Uterus (tissue), 4 donors: ENCODE data around the gene FAM171A2. TPM values are rescaled to one million over a fixed set of nuclear protein-coding genes. Genes with fewer than 3 reads are reported as not detected.

Experiments
- DNase-seq, 2 donors: peaks; one replicate each; pipeline ENCODE4 v3.0.0-alpha.2; 2019 to 2020
- H3K27ac ChIP-seq, 2 donors: fragments of 200-600 bp; sonication (generic); 1 replicate in 1 of 2; 2 replicates in 1 of 2; pipeline ENCODE4 v1.5.1; 2016 to 2018
- H3K27me3 ChIP-seq, 2 donors: fragments of 200-600 bp; sonication (generic); one replicate each; pipeline ENCODE4 v1.5.1; 2018 to 2019; ENCODE audit warnings: control low read depth in 1 of 2
- H3K36me3 ChIP-seq, 2 donors: fragments of 200-600 bp; sonication (generic); one replicate each; pipeline ENCODE4 v1.5.1; 2019; ENCODE audit warnings: control low read depth in 1 of 2
- H3K4me1 ChIP-seq, 2 donors: fragments of 200-600 bp; sonication (generic); one replicate each; pipeline ENCODE4 v1.5.1; 2018 to 2019; ENCODE audit warnings: control low read depth in 1 of 2
- H3K4me3 ChIP-seq, 2 donors: fragments of 200-600 bp; sonication (generic); 1 replicate in 1 of 2; 2 replicates in 1 of 2; pipeline ENCODE4 v1.5.1; 2018 to 2019; ENCODE audit warnings: mild to moderate bottlenecking in 1 of 2
- H3K9me3 ChIP-seq, 2 donors: fragments of 200-600 bp; sonication (generic); one replicate each; pipeline ENCODE4 v1.5.1; 2019; ENCODE audit warnings: control low read depth in 1 of 2
- POLR2A ChIP-seq, 2 donors: fragments of 450-650 bp; IDR thresholded peaks; one replicate each; pipeline ENCODE4 v1.6.1; 2016; ENCODE audit warnings: antibody characterized with exemption in 2 of 2, mild to moderate bottlenecking in 1 of 2, moderate library complexity in 1 of 2
- intact Hi-C: fragments of 100-400 bp; cut with DNase I; formaldehyde crosslinking; loops from one replicate; pipeline ENCODE4 v1.15.1; 2023; ENCODE audit warnings: low total_unique reads
- small RNA-seq: library from RNA; depleted of rRNA; stranded (forward); fragments of <200 nt; gene quantifications from one replicate; pipeline ENCODE3, GENCODE V24; 2016
- total RNA-seq, 4 donors: library from RNA; depleted of rRNA in 3 of 4; stranded (reverse); fragments of >200 nt in 3 of 4; gene quantifications; one replicate each; pipeline versions ENCODE4 v1.1.0 to v1.2.4, GENCODE V29; 2014 to 2023
- TF ChIP-seq, protein P1 (sequence below), 4 experiments: fragments of 200-600 bp in 2 of 4; fragments of 450-650 bp in 2 of 4; sonication (generic) in 2 of 4; IDR thresholded peaks; one replicate each; pipeline ENCODE4 v1.5.1; 2016 to 2019; ENCODE audit warnings: antibody characterized with exemption in 4 of 4, mild to moderate bottlenecking in 2 of 4, moderate library complexity in 1 of 4
- donor health status: DM: yes; HTN: yes; CAD: no.

FAM171A2 gene
- total RNA-seq, 4 donors from 2014 or later: 0.77 to 32.1 (median 14.2) TPM

DNA sequence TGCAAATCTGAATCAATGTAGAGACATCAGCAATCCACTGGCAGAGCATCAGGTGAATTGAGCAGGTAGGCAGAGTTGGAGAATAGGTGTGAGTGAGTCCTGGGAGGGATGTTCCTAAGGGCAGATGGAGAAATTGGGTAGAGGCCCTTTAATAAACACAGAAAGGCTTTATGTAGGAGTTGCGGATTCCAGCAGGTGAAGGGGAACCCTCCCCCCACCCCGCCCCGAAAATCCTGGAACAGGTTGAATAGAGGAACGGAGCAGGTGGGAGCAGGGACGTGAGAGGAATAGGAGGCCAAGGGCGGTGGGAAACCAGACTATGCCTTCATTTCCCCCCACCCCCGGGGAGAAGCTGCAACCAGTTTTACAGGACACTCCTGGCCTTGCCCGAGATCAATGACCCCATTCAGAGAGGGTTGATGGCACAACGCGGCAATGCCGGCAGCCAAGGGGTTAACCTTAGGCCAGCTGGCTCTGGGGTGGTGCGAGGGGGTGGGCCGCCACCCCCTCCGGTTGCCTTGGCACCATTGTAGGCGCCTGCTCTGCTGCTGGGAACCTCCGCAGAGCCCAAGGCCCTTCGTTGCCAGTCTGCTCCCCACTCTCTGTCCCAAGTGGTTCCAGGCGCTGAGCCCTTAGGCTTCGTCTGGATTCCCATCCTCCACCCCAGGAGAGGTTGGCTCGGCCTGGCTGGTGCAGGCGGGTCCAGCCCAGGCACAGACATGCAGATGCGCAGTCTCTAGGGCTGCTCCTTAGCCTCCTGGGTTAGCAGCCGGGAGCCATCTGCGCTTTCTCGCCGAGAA, 56.1 kb downstream of the FAM171A2 start:
- H3K9me3 ChIP-seq: no peaks in the 10 kb centered on the region
- no peaks in the 10 kb centered on the region for H3K36me3 ChIP-seq
- peak overlapping the region in 1 of 2 donors; percentile 40 for H3K27ac ChIP-seq
- DNase-seq: peak in 1 of 2 donors; percentile 32
- TF ChIP-seq POLR2A (IDR thresholded peaks at IDR 0.05): no peak
- TF ChIP-seq, protein P1, sequence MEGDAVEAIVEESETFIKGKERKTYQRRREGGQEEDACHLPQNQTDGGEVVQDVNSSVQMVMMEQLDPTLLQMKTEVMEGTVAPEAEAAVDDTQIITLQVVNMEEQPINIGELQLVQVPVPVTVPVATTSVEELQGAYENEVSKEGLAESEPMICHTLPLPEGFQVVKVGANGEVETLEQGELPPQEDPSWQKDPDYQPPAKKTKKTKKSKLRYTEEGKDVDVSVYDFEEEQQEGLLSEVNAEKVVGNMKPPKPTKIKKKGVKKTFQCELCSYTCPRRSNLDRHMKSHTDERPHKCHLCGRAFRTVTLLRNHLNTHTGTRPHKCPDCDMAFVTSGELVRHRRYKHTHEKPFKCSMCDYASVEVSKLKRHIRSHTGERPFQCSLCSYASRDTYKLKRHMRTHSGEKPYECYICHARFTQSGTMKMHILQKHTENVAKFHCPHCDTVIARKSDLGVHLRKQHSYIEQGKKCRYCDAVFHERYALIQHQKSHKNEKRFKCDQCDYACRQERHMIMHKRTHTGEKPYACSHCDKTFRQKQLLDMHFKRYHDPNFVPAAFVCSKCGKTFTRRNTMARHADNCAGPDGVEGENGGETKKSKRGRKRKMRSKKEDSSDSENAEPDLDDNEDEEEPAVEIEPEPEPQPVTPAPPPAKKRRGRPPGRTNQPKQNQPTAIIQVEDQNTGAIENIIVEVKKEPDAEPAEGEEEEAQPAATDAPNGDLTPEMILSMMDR (IDR thresholded peaks at IDR 0.05): no peak
- H3K4me1 ChIP-seq: peaks cover 0 to 12% of the 10 kb centered on the region in 2 donors
- H3K4me3 ChIP-seq: peak overlapping the region; percentile 33 to 51
- no peaks in the 10 kb centered on the region for H3K27me3 ChIP-seq
- intact Hi-C loops: no loop called here

- Histone ChIP-seq H3K4me3 (no peak overlapping the region), H3K4me1 (peaks cover 0 to 12% of the 10 kb centered on the region in 2 donors), H3K27me3 (no peaks in the 10 kb centered on the region), H3K27ac (no peak overlapping the region), H3K9me3 (no peaks in the 10 kb centered on the region), H3K36me3 (no peaks in the 10 kb centered on the region)
- TF ChIP-seq POLR2A (IDR thresholded peaks at IDR 0.05): no peak
- TF ChIP-seq, protein P1 (IDR thresholded peaks at IDR 0.05): no peak
- no peak for DNase-seq
- intact Hi-C loops: no loop called here
These were observed 59.0 kb downstream of the FAM171A2 start for GRCh38 chr17:44304651-44305050.

Small RNAs within 50 kb of the gene (small RNA-seq; reads per million reads assigned to genes)
- gene RF00012 (not detected), gene RN7SL258P (not detected), gene RNU6-453P (not detected)

Other genes starting within 250 kb of the FAM171A2 start
- gene HDAC5, start 240.2 kb downstream of the FAM171A2 start, total RNA-seq: 10 to 100 TPM; 35.9 to 74.1 (median 58.0) TPM
- 1 to 10 TPM in 2 of 4 donors, not detected in 2; 1.6 to 2.4 TPM for gene HROB, start 221.9 kb downstream of the FAM171A2 start, total RNA-seq
- 1 to 10 TPM in 2 of 4 donors, under 1 TPM in 1, not detected in 1; 0.14 to 2.3 (median 1.3) TPM for gene ASB16, start 193.1 kb downstream of the FAM171A2 start, total RNA-seq
- 10 to 100 TPM in 3 of 4 donors, 1 to 10 TPM in 1; 7.4 to 41.8 (median 32.6) TPM for gene TMUB2, start 176.9 kb downstream of the FAM171A2 start, total RNA-seq
- 10 to 100 TPM in 3 of 4 donors, 1 to 10 TPM in 1; 4.6 to 98.4 (median 36.2) TPM for gene ATXN7L3, start 164.0 kb downstream of the FAM171A2 start, total RNA-seq
- 100 to 1,000 TPM in 1 of 4 donors, 10 to 100 TPM in 3; 17.4 to 124 (median 72.9) TPM for gene UBTF, start 144.2 kb downstream of the FAM171A2 start, total RNA-seq
- gene SLC4A1, start 95.7 kb downstream of the FAM171A2 start, total RNA-seq: 1 to 10 TPM in 1 of 4 donors, not detected in 3; 8.4 TPM
- under 1 TPM in 1 of 4 donors, not detected in 3; 0.69 TPM for gene RUNDC3A, start 55.3 kb downstream of the FAM171A2 start, total RNA-seq
- gene SLC25A39, start 39.0 kb downstream of the FAM171A2 start, total RNA-seq: 10 to 100 TPM; 41.9 to 77.6 (median 50.7) TPM
- 100 to 1,000 TPM; 101 to 178 (median 120) TPM for gene GRN, start 18.6 kb downstream of the FAM171A2 start, total RNA-seq
- gene ITGA2B, start 25.8 kb upstream of the FAM171A2 start, total RNA-seq: 1 to 10 TPM in 2 of 4 donors, not detected in 2; 7.4 to 7.7 TPM
- 10 to 100 TPM; 26.9 to 90.0 (median 77.8) TPM for gene GPATCH8, start 139.6 kb upstream of the FAM171A2 start, total RNA-seq
- gene FZD2, start 193.6 kb upstream of the FAM171A2 start, total RNA-seq: 10 to 100 TPM in 2 of 4 donors, 1 to 10 TPM in 1, under 1 TPM in 1; 0.26 to 22.8 (median 9.0) TPM